Endothelial cell of umbilical vein (primary cell): Measurements from ENCODE around the gene DMAC1. TPM values are rescaled to one million over a fixed set of nuclear protein-coding genes. Genes with fewer than 3 reads are reported as not detected.

ENCODE experiments used
- BruUV-seq: library from RNA; stranded (reverse); fragments of 400-500 nt; replicated peaks from 2 replicates; lab custom pipeline; 2021; lab: Mats Ljungman, UMichigan
- CTCF ChIA-PET: fragments of 300-600, 350-600 bp; sonication (Branson Sonifier 250); formaldehyde crosslinking; loops from one replicate; lab custom pipeline; 2021; ENCODE audit warnings: antibody characterized with exemption, inconsistent platforms; lab: Charles Lee
- POLR2A ChIA-PET: fragments of 300-600, 350-600 bp; sonication (Branson Sonifier 250); formaldehyde crosslinking; loops from one replicate; lab custom pipeline; 2021; ENCODE audit warnings: antibody characterized with exemption, inconsistent platforms; lab: Charles Lee
- DNase-seq: peaks from one replicate; pipeline ENCODE4 v3.0.0-alpha.2; 2011; ENCODE audit warnings: low read depth, low spot score
- FAIRE-seq: peaks from 2 replicates; lab custom pipeline; 2011; peaks lifted over from hg19 to GRCh38; lab: Jason Lieb, UNC
- H2AFZ ChIP-seq: 2 replicates; pipeline ENCODE4 v1.6.0; 2012; ENCODE audit warnings: low read depth, low read length, control low read depth, inconsistent platforms
- H3K27ac ChIP-seq: 2 replicates; pipeline ENCODE4 v1.5.1; 2011; ENCODE audit warnings: low read depth, mild to moderate bottlenecking, control low read depth, low read length, moderate library complexity; ENCODE audit not compliant: insufficient read depth
- H3K27me3 ChIP-seq, 2 experiments: 2 replicates each; pipeline versions ENCODE4 v1.6.0 to v1.6.1; 2011; ENCODE audit warnings: low read length in 2 of 2, mixed read lengths in 1 of 2; ENCODE audit not compliant: control insufficient read depth in 2 of 2, insufficient read depth in 2 of 2
- H3K36me3 ChIP-seq, 2 experiments: 2 replicates in 1 of 2; 3 replicates in 1 of 2; pipeline ENCODE4 v1.5.1; 2011; ENCODE audit warnings: low read length in 2 of 2, mild to moderate bottlenecking in 1 of 2, moderate library complexity in 1 of 2; ENCODE audit not compliant: control insufficient read depth in 2 of 2, insufficient read depth in 2 of 2; ENCODE audit errors: extremely low read depth in 1 of 2
- H3K4me1 ChIP-seq: 3 replicates; pipeline ENCODE4 v1.5.1; 2011; ENCODE audit warnings: mild to moderate bottlenecking, low read length; ENCODE audit not compliant: control insufficient read depth, insufficient read depth; ENCODE audit errors: extremely low read depth
- H3K4me2 ChIP-seq: 2 replicates; pipeline ENCODE4 v1.6.1; 2011; ENCODE audit warnings: low read length, control low read depth, mixed read lengths; ENCODE audit not compliant: insufficient read depth
- H3K4me3 ChIP-seq, 3 experiments: fragments of 200-600 bp in 1 of 3; sonication (generic), shearing (Covaris generic) in 1 of 3; replicated peaks in 1 of 3; 2 replicates each; pipeline ENCODE4 v1.5.1; 2011 to 2016; ENCODE audit warnings: control low read depth in 3 of 3, low read length in 3 of 3, mild to moderate bottlenecking in 2 of 3, inconsistent platforms in 1 of 3, low read depth in 1 of 3, moderate library complexity in 1 of 3; ENCODE audit not compliant: insufficient read depth in 1 of 3
- H3K79me2 ChIP-seq: 2 replicates; pipeline ENCODE4 v1.6.0; 2012; ENCODE audit warnings: low read length, inconsistent platforms; ENCODE audit not compliant: control insufficient read depth, insufficient read depth
- H3K9ac ChIP-seq: replicated peaks from 2 replicates; pipeline ENCODE3; 2011; ENCODE audit warnings: low read length, control low read depth; ENCODE audit not compliant: insufficient read depth; ENCODE audit errors: extremely low read depth
- H3K9me1 ChIP-seq: replicated peaks from 3 replicates; pipeline ENCODE4 v1.6.0; 2011; ENCODE audit warnings: mild to moderate bottlenecking, low read length; ENCODE audit not compliant: control insufficient read depth, insufficient read depth; ENCODE audit errors: extremely low read depth
- H3K9me3 ChIP-seq: replicated peaks from 2 replicates; pipeline ENCODE4 v1.5.1; 2012; ENCODE audit warnings: low read length, inconsistent platforms; ENCODE audit not compliant: control insufficient read depth, insufficient read depth
- H4K20me1 ChIP-seq: replicated peaks from 2 replicates; pipeline ENCODE3; 2011; ENCODE audit warnings: mild to moderate bottlenecking, low read length; ENCODE audit not compliant: control insufficient read depth, insufficient read depth; ENCODE audit errors: extremely low read depth
- EZH2 ChIP-seq: IDR thresholded peaks from 2 replicates; pipeline ENCODE4 v1.6.1; 2012; ENCODE audit warnings: borderline replicate concordance, low read depth, mild to moderate bottlenecking, moderate library complexity, low read length, inconsistent platforms; ENCODE audit not compliant: severe bottlenecking
- FOS ChIP-seq: IDR thresholded peaks from 2 replicates; pipeline ENCODE4 v1.6.1; 2011; ENCODE audit warnings: mild to moderate bottlenecking, low read length, moderate library complexity, borderline replicate concordance; ENCODE audit not compliant: insufficient read depth
- GATA2 ChIP-seq: IDR thresholded peaks from 2 replicates; pipeline ENCODE4 v1.7.0; 2011; ENCODE audit warnings: low read depth, mild to moderate bottlenecking, moderate library complexity, mixed read lengths, low read length; ENCODE audit not compliant: insufficient read length, insufficient read depth
- JUN ChIP-seq: IDR thresholded peaks from 2 replicates; pipeline ENCODE4 v1.6.1; 2011; ENCODE audit warnings: borderline replicate concordance, low read depth; ENCODE audit not compliant: insufficient read length, insufficient read depth
- MYC ChIP-seq: IDR thresholded peaks from one replicate; pipeline ENCODE4 v1.6.1; 2011; ENCODE audit warnings: mild to moderate bottlenecking, low read depth, low read length
- POLR2A ChIP-seq: IDR thresholded peaks from 2 replicates; pipeline ENCODE4 v1.6.1; 2012; ENCODE audit warnings: low read depth, mild to moderate bottlenecking, control low read depth, low read length
- POLR2AphosphoS5 ChIP-seq: IDR thresholded peaks from 2 replicates; pipeline ENCODE4 v1.6.1; 2012; ENCODE audit warnings: low read depth, mild to moderate bottlenecking, control low read depth, low read length, moderate library complexity; ENCODE audit not compliant: insufficient read depth
- dilution Hi-C: fragments of 300-500 bp; cut with MboI; formaldehyde crosslinking; loops from one replicate; pipeline ENCODE4 v1.15.0; 2019; ENCODE audit warnings: low sequenced_read_pairs; ENCODE audit not compliant: extremely low pct_ligation_motif_present
- intact Hi-C: fragments of 100-400 bp; cut with micrococcal nuclease; formaldehyde crosslinking; loops from one replicate; pipeline ENCODE4 v1.10.0; 2022
- polyA plus RNA-seq, 4 experiments: library from polyadenylated mRNA; depleted of rRNA in 3 of 4; stranded (reverse) in 3 of 4; unstranded in 1 of 4; fragments of >200 nt; gene quantifications; 2 replicates each; pipeline versions ENCODE4 v1.2.1 to v1.2.3, GENCODE V29; 2011 to 2012; ENCODE audit warnings: missing spikeins in 1 of 4
- total RNA-seq: library from RNA; stranded (reverse); gene quantifications from 2 replicates; pipeline ENCODE4 v1.2.3, GENCODE V29; 2021
- TF ChIP-seq, protein P1 (sequence below): IDR thresholded peaks from 2 replicates; pipeline ENCODE4 v1.6.1; 2011; ENCODE audit not compliant: insufficient read depth, insufficient read length
- TF ChIP-seq, protein P2 (sequence below), 2 donors: IDR thresholded peaks; 1 replicate in 1 of 2; 2 replicates in 1 of 2; pipeline ENCODE4 v1.5.1; 2011; ENCODE audit warnings: low read length in 2 of 2, mild to moderate bottlenecking in 2 of 2, moderate library complexity in 2 of 2, control low read depth in 1 of 2, inconsistent platforms in 1 of 2, low read depth in 1 of 2; ENCODE audit not compliant: insufficient read depth in 1 of 2; ENCODE audit errors: extremely low read depth in 1 of 2

DMAC1 gene
- total and polyA plus RNA-seq, 2 donors (not counting 3 experiments of a cell fraction or from before 2014, with no cell fraction given) = 15.8 to 44.0 TPM

DNA sequence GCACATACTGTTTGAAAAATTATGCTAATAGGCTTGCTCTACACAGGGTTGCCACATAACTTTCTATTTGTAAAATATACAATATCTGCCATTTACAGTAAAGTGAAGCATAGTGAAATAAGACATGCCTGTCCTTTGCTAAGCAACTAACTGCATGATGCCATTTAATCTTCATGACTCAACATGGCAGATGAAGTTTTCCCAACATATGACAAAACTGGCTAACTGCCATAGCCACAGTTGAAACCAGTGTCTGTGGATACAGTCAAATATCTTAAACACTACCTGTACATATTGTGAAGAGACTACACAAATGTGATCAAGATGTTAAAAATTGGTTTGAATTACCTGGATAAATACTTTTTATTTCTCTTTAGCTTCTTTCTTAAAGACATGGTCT lies 3.1 kb upstream of the DMAC1 start:
- Histone ChIP-seq H3K36me3 (no peaks in the 10 kb centered on the region), H3K9me1 (no peaks in the 10 kb centered on the region), H3K27me3 (no peaks in the 10 kb centered on the region), H3K4me2 (no peak overlapping the region), H3K4me1 (peaks cover 6% of the 10 kb centered on the region), H3K79me2 (peaks cover 12% of the 10 kb centered on the region), H3K9me3 (no peaks in the 10 kb centered on the region), H2AFZ (no peak overlapping the region), H3K4me3 (no peak overlapping the region), H3K27ac (no peak overlapping the region), H3K9ac (no peak overlapping the region), H4K20me1 (no peaks in the 10 kb centered on the region)
- dilution Hi-C loops = no loop called here
- DNase-seq = no peak
- TF ChIP-seq, protein P1, sequence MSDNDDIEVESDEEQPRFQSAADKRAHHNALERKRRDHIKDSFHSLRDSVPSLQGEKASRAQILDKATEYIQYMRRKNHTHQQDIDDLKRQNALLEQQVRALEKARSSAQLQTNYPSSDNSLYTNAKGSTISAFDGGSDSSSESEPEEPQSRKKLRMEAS = no peak
- TF ChIP-seq FOS (no peak), MYC (no peak), GATA2 (no peak), JUN (no peak), POLR2AphosphoS5 (no peak), POLR2A (no peak), EZH2 (no peak)
- TF ChIP-seq, protein P2, sequence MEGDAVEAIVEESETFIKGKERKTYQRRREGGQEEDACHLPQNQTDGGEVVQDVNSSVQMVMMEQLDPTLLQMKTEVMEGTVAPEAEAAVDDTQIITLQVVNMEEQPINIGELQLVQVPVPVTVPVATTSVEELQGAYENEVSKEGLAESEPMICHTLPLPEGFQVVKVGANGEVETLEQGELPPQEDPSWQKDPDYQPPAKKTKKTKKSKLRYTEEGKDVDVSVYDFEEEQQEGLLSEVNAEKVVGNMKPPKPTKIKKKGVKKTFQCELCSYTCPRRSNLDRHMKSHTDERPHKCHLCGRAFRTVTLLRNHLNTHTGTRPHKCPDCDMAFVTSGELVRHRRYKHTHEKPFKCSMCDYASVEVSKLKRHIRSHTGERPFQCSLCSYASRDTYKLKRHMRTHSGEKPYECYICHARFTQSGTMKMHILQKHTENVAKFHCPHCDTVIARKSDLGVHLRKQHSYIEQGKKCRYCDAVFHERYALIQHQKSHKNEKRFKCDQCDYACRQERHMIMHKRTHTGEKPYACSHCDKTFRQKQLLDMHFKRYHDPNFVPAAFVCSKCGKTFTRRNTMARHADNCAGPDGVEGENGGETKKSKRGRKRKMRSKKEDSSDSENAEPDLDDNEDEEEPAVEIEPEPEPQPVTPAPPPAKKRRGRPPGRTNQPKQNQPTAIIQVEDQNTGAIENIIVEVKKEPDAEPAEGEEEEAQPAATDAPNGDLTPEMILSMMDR (IDR thresholded peaks at IDR 0.05; ENCODE audit: extremely low read depth in 1 of 2, insufficient read depth in 1 of 2, low read depth in 1 of 2, low read length in 2 of 2) = no peak
- no peak for FAIRE-seq
- intact Hi-C loops = no loop called here
- no TSS peak for BruUV-seq
- POLR2A ChIA-PET = no interaction called here
- CTCF ChIA-PET = no interaction called here
